HG02884 (cell line): ENCODE measurements around the gene UBE2D2.
A peak's percentile ranks its signal among the peaks of the same experiment; 100 is the strongest.
"Not testable (repeated sequence)": the region's sequence is repeated elsewhere in the genome, so short reads cannot be mapped to it uniquely, and the experiment has no call there.

ENCODE experiments used
- ATAC-seq: cut with Tn5 transposase; IDR thresholded peaks from one replicate; pipeline ENCODE4 v1.9.1; 2021; ENCODE audit warnings: mild to moderate bottlenecking, moderate library complexity; ENCODE audit not compliant: unreplicated experiment

UBE2D2 gene

DNA sequence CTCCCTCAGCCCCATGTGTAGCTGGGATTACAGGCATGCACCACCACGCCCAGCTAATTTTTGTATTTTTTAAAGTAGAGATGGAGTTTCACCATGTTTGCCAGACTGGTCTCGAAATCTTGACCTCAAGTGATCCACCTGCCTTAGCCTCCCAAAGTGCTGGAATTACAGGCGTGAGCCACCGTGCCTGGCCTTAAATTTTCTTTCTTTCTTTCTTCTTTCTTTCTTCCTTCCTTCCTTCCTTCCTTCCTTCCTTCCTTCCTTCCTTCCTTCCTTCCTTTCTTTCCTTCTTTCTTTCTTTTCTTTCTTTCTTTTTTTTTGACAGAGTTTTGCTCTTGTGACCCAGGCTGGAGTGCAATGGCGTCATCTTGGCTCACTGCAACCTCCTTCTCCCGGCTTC, 14.5 kb upstream of the UBE2D2 start:
- ATAC-seq: not testable (repeated sequence)

DNA sequence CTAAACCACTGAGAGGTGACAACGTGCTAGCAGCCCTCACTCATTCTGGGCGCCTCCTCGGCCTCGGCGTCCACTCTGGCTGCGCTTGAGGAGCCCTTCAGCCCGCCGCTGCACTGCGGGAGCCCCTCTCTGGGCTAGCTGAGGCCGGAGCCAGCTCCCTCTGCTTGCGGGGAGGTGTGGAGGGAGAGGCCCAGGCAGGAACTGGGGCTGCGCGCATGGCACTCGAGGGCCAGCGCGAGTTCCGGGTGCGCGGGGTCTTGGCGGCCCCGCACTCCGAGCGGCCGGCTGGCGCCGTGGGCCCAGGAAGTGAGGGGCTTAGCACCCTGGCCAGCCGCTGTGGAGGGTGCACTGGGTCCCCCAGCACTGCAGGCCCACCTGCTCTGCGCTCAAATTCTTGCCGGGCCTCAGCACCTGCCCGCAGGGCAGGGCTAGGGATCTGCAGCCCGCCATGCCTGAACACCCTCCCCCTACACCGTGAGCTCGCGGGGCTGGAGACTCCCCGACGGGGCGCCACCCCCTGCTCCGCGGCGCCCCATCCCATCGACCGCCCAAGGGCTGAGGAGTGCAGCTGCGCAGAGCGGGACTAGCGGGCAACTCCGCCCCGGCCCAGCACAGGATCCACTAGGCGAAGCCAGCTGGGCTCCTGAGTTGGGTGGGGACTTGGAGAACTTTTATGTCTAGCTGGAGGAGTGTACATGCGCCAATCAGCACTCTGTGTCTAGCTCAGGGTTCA, 11.8 kb upstream of the UBE2D2 start:
- ATAC-seq: no peak

DNA sequence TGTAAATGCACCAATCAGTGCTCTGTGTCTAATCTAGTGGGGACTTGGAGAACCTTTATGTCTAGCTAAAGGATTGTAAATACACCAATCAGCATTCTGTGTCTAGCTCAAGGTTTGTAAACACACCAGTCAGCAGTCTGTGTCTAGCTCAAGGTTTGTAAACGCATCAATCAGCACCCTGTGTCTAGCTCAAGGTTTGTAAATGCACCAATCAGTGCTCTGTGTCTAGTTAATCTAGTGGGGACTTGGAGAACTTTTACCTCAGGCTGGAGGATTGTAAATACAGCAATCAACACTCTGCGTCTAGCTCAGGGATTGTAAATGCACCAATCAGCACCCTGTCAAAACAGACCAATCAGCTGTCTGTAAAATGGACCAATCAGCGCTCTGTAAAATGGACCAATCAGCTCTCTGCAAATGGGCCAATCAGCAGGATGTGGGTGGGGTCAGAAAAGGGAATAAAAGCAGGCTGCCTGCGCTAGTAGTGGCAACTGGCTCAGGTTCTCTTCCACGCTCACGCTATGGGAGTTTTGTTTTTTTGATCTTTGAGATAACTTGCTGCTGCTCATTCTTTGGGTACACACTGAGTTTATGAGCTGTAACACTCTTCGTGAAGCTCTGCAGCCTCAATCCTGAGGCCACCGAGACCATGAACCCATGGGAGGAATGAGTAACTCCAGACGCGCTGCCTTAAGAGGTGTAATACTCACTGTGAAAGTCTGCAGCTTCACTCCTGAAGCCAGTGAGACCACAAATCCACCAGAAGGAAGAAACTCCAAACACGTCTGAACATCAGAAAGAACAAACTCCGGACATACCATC, 10.9 kb upstream of the UBE2D2 start:
- ATAC-seq: not testable (repeated sequence)

DNA sequence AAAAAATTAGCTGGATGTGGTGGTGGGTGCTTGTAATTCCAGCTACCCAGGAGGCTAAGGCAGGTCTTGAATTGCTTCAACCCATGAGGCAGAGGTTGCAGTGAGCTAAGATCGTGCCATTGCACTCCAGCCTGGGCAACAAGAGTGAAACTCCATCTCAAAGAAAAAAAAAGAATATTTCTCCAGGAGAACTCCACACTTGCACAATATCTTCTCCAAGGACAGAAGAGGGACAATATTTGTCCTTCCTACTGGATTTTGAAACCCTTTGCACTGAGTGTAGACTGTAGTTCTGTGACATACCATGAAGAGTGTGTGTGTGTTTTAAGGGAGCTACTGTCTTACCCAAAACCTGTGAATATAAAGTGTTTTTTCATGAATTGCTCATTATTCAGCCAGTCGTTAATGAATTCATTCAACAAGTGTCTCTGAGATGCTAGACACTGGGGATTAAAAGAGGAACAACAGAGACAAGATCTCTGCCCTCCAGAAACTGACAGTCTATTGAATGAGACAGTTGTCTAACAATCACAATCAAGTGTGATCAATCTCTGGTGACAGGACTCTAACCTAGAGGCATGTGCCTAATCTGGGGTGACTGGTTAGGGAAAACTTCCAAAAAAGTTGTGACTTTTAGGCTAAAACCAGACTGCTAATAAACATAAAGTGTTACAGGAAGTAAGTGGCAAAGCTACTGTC, 9.8 kb upstream of the UBE2D2 start:
- no peak for ATAC-seq

DNA sequence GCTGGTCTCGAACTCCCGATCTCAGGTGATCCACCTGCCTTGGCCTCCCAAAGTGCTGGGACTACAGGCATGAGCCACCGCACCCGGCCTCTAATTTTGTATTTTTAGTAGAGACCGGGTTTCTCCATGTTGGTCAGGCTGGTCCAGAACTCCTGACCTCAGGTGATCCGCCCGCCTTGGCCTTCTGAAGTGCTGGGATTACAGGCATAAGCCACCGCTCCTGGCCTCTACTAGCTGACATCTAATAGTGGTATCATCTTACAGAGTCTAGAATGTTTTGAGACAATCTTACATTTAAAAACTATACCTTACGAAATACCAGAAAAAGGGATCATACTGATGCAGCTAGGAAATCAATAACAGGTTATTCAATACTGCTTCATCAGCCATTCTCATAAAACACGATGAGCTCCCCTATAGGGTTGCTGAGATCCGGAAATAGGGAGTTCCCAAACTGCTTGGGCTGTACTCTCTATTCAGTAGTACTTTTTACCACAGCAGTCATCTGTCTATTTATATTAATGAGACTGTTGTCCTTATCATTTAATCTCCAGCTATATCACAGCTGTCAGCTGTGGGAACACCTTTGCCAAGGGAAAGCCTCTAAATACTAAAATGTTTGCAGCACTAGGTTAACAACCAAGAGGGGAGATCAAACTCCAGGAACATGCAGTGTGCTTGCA, 8.1 kb upstream of the UBE2D2 start:
- no peak for ATAC-seq

DNA sequence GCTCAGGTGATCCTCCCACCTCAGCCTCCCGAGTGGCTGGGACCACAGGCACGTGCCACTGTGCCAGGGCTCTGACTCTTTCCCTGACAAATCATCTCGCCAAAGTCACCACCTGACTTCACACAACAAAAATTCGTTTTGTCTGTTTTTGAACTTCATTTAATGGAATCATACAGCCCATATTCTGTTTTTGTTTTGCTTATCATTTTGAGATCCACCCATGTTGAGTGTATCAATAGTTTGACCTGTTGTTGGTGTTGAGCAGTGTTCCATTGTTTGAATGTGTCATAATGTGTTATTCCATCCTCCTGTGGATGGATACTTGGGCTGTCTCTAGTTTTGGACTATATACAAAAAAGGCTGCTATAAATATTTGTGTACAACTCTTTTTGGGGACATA, 6.9 kb upstream of the UBE2D2 start:
- no peak for ATAC-seq

DNA sequence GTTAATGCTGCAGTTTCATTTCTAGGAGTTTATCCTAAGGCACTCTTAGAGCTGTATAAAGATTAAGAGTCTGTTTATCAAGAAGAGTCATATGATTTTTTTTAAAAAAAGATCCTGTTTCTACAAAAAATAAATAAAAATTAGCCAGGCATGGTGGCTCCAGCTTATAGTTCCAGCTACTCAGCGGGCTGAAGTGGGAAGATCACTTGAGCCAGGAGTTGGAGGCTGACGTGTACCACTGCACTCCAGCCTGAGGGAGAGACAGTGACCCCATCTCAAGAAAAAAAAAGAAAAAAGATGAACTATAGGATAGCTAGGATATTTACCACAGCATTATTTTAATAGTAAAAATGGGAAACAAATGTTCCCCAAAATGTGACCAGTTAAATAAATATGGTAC, 3.3 kb upstream of the UBE2D2 start:
- no peak for ATAC-seq

DNA sequence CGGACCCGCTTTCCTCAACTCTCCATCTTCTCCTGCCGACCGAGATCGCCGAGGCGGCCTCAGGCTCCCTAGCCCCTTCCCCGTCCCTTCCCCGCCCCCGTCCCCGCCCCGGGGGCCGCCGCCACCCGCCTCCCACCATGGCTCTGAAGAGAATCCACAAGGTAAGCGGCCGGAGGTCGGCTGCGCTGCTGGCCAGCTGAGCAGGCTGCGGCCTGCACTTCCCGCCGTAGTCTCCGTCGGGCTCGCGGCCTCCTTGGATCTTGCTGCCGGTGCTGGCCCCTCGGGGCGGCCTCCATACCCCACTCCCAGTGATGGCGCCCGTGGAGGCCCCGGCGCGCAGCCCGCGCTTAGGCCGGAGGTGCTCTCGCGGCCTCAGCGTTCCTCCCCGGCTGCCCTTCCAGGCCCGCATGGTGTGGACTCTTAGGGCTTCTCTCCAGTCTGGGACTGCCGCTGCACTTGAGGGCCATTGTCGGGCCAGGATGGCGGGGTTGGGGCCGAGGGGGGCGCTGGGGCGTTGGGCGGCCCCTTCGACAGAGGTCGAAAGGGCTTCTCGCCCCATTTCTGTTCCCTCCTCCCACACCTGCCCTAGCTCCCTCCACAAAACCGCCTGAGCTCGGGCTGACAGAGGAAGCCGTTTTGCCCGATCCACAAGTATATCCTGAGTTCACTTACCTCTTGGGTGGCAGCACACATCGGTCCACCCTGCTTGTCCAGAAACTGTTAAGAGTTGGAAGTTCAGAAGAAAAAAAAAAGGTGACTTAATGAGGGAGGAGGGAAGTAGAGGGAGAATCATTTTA, 714 bp downstream of the UBE2D2 start:
- peak; percentile 17 for ATAC-seq

DNA sequence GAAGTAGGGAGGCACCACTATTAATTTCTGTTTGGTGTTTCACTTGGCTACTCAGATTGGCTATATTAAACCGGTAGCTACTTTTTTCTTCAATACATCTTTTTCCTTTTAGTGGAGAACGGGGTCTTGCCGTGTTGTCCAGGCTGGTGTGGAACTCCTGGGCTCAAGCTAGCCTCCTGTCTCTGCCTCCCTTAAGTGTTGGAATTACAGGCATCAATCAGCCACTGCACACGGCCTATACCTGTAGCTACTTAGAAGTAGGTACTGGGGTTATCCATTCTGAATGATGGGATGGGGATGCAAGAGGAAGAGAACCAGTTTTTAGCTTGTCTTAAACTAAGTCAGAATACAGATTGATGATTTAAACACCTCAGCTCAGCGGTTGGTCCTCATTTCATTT, 1.7 kb downstream of the UBE2D2 start:
- ATAC-seq: no peak

DNA sequence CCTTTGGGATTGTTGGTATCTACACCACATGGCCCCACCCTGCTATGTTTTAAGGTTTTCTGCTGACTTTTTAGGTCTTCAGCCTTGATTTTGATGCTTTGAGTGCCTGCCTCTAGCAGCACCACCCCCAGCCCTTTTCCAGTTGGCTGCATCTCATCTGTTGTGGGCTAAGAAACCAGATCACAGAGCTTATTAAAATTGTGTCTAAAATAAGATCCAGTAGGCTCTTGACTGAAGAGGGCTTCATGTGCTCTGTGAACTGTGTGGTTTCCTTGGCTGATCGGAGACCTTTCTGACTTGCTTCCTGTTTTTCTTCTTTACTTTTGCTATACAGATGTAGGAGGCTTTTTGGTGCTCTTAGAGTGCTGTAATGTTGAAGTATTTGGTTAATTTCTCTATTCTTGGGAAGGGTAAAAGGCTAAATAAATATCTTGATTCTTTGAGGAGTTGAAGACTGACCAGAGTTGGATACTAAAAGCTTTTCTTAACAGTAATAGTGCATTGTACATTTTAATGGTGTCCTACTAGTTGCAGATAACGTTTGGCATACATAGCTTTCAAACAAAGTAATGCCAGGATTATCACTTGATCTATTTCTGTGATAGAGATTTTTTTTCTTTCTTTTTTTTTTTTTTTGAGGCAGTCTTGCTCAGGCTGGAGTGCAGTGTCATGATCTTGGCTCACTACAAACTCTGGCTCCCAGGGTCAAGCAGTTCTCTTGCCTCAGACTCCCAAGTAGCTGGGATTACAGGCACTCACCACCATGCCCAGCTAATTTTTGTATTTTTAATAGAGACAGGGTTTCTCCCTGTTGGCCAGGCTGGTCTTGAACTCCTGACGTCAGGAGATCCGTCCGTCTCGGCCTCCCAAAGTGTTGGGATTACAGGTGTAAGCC, 4.5 kb downstream of the UBE2D2 start:
- no peak for ATAC-seq

DNA sequence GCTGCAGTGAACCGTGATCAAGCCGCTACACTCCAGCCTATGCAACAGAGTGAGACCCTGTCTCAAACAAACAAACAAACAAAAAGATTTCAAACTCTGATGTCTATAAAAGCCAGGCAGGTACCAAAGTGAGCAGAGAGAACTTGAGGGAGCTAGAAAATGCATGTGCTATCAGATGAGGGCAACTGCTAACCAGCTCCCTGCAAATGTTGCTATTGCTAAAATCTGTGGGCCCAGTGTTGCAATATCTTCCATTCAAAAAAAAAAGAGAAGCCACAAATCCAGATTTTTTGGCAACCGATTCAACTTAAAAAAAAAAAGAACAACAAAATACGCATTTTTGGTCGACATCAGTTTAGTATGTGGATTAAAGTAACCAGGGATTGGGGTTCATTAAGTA, 5.5 kb downstream of the UBE2D2 start:
- no peak for ATAC-seq

DNA sequence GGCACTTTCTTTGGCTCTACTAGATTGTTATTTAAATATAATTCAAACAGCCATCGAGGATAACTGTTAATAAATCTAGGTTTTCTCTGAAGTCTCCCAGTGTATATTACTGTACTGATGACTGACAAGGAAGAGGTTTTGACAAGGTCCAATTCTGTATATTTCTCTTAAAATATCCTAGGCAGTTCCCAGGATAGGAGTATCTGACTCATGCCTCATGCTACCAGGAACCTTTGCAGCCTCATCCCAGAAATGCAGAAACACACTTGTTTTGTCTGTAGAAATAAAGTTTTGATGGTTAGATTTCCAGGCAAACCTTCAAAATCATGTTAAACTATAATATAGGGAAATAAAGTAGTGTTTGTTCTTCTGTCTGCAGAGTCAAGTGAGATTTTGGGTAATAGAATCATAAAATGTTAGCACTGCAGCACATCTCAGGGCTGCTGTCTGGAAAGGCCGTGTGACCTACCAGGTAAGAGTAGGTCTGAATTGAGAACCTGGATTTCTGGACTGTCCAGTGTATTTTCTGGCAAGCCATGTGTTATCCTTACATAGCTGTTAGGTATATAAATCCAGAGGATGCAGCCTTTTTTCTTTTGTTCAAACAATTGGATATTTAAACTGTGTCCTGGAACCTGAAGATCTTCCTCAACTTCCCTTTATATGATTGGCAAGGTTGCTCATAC, 8.3 kb downstream of the UBE2D2 start:
- ATAC-seq: no peak

DNA sequence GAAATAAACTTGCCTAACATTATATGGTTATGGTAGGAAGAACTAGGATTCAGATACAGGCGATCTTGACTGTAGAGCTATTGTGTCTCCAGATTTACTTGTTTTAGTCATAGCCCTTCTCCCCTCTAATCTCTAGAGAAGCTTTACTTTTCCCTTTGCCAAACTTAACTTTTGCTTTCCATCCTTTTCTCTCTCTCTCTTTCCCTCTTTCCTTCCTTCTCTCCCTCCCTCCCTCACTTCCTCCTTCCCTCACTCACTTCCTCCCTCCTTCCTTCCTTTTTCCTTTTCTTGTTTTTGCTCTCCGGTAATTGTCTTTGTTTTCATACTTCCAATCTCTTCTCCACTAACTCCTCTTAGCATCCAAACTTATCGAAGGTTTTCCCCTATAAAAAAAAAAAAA, 10.4 kb downstream of the UBE2D2 start:
- no peak for ATAC-seq

DNA sequence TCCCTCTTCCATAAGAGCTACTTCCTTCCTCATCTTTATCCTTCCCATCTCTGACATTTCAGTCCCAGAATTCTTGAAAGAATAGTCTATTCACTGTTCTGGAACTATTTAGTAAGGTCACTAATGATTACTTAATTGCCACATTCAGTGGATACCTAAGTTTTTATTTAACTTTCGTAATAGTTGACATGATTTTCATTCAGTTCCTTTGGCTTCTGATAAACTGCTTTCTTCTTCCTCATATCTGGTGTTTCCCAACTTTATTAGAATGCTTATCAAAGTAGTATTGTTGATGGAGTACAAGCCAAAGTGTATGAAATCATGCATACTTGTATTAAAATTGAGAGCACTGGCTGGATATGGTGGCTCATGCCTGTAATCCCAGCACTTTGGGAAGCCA, 10.8 kb downstream of the UBE2D2 start:
- ATAC-seq: no peak

DNA sequence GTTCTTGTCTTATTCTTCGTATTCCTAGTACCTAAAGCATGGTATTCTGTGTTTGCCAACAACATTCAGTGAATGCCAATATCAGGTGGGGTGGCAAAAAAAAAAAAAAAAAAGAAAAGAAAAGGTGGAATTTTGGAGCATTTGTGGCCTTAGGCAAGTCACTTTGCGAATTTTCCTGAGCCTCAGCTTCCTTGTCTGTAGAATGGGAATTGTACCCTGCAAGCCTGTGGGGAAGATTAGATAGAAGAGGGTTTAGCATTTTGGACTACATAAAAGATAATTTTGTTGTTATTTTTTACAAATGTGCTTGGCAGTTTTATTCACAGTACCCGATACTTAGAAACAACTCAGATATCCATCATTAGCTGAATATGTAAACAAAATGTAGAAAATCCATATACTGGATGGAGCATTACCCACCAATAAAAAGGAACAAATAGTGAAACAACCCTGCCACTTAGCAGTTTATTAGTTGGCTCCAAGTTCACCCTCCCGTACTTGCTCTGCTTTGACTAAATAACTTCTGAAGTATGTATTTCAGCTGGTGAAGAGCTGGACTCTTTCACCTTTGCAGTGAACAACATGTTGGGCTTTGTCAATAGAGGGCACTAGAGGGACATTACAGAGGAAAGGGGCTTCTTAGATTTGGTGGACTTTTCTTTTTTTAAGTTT, 13.6 kb downstream of the UBE2D2 start:
- no peak for ATAC-seq

DNA sequence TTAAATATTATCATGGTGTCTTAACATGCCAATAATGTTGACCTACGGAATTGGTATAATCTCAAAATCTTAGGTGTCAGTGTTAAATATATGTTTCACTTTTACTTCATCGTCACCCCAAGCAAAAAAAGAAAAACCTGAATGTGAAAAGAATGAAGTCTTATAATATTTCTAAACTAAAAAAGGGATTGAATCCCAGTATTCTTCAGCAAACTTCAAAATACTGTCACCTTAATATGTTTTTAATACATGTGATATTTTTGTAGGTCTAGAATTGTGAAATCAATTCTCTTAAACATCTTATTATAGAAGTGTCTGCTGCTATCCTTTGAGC, 14.1 kb downstream of the UBE2D2 start:
- no peak for ATAC-seq

DNA sequence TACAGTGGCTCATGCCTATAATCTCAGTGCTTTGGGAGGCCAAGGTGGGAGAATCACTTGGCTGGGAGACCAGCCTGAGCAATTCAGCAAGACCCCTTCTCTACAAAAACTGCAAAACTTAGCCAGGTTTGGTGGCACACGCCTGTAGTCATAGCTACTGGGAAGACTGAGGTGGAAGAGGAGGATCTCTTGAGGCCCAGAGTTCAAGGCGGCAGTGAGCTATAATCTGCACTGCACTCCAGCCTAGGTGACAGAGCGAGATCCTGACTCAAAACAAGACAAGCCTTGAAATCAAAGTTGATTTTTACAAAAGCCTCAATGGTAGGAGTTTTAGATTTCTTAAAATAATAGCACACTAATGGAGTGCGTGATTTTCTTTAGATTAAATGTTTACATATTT, 14.6 kb downstream of the UBE2D2 start:
- no peak for ATAC-seq

DNA sequence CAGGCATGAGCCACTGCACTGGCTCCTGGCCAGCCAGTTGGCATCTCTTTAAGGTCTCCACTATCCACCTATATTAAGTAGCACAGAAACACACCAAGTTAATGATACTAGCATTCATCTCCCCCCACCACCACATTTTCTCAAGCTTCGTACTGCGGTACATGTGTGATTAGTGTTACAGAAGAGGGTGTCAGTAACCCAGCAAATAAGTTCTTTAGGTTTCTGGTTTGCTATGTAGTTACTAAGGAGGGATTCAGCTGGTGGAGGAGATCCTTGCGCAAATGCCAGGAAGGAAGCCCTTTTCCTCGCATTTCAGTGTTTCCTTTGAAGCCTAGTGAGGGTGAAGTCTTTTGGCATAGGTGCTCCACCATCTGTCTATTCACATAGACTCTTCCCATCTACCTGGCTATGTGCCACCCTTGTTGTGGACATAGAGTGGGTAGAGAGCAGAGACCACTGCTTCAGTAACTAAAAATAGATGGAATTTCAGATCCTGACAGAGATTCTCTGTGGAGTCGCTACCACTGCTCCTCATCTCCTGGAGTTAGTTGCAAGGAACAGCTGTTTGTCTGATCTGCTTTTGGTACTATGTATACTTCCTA, 16.7 kb downstream of the UBE2D2 start:
- ATAC-seq: no peak
